Suprapubic skin (tissue), 4 donors: ENCODE measurements around the gene CBL. TPM values are rescaled to one million over a fixed set of nuclear protein-coding genes. Genes with fewer than 3 reads are reported as not detected.
"Not testable (repeated sequence)": the region's sequence is repeated elsewhere in the genome, so short reads cannot be mapped to it uniquely, and the experiment has no call there.

Experiments
- DNase-seq, 2 donors: peaks; one replicate each; pipeline ENCODE4 v3.0.0-alpha.2; 2019; ENCODE audit warnings: low spot score in 2 of 2
- H3K27ac ChIP-seq: fragments of 200-600 bp; sonication (generic); one replicate; pipeline ENCODE4 v1.5.1; 2019
- H3K27me3 ChIP-seq: fragments of 200-600 bp; sonication (generic); one replicate; pipeline ENCODE4 v1.5.1; 2019
- H3K36me3 ChIP-seq: fragments of 200-600 bp; sonication (generic); one replicate; pipeline ENCODE4 v1.5.1; 2019
- H3K4me1 ChIP-seq: fragments of 200-600 bp; sonication (generic); one replicate; pipeline ENCODE4 v1.5.1; 2019
- H3K4me3 ChIP-seq: fragments of 200-600 bp; sonication (generic); one replicate; pipeline ENCODE4 v1.5.1; 2019; ENCODE audit warnings: mild to moderate bottlenecking
- H3K9me3 ChIP-seq: fragments of 200-600 bp; sonication (generic); one replicate; pipeline ENCODE4 v1.5.1; 2019
- EP300 ChIP-seq: sonication (generic); formaldehyde crosslinking; IDR thresholded peaks from one replicate; pipeline ENCODE4 v1.6.1; 2017; ENCODE audit warnings: antibody characterized with exemption
- POLR2A ChIP-seq, 2 donors: fragments of 450-650 bp; IDR thresholded peaks; one replicate each; pipeline ENCODE4 v1.6.1; 2017; ENCODE audit warnings: antibody characterized with exemption in 2 of 2, mild to moderate bottlenecking in 2 of 2, moderate library complexity in 2 of 2
- POLR2AphosphoS5 ChIP-seq, 3 donors: sonication (generic); formaldehyde crosslinking; IDR thresholded peaks; one replicate each; pipeline ENCODE4 v1.6.1; 2017; ENCODE audit warnings: antibody characterized with exemption in 3 of 3
- WGBS: methylation state at CpG from one replicate; pipeline ENCODE4 v1.1.5; 2018; 5-methylcytosine and 5-hydroxymethylcytosine counted together
- total RNA-seq, 4 donors: library from RNA; depleted of rRNA; stranded (reverse); fragments of >200 nt; gene quantifications; one replicate each; pipeline ENCODE4 v1.1.0, GENCODE V29; 2016
- TF ChIP-seq, protein P1 (sequence below), 2 donors: fragments of 200-600 bp in 1 of 2; fragments of 450-650 bp in 1 of 2; sonication (generic) in 1 of 2; IDR thresholded peaks; one replicate each; pipeline ENCODE4 v1.5.1; 2016 to 2019; ENCODE audit warnings: antibody characterized with exemption in 2 of 2, mild to moderate bottlenecking in 1 of 2, moderate library complexity in 1 of 2

The CBL gene
- total RNA-seq, 4 donors from 2014 or later: 13.2 to 17.4 (median 17.2) TPM

DNA sequence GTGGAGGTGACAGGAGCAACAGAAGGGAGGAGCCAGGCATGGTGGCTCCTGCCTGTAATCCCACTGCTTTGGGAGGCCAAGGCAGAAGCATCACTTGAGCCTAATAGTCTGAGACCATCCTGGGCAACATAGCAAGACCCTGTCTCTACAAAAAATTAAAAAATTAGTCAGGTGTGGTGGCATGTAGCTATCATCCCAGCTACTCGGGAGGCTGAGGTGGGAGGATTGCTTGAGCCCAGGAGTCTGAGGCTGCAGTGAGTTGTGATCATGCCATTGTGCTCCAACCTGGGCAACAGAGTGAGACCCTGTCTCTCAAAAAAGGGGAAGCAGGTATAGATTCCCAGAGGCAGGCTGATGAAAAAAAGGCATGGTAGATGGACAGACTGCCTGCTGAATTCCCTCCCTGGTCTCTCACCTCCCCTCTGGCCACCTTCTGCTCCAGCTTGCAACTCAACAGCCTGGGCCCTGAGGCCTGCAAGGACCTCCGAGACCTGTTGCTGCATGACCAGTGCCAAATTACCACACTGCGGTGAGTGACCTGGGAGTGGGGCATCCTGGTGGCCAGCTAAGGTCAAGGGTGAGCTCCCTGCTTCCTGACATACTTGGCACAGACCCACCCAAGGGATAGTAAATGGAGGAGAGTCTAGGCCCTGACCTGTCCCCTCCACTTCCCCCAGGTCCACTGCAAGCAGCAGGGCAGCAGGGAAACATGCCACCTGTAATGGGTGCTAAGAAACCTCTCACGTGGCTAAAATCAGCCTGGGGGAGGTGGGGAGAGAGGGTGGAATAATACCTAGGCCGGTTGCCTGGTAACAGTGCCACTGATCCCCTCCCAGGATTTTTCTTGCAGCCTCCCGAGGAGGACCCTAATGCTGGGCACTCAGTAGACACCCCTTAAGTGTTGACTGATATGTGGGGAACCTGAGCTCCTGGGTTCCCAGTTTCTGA, 25.1 kb upstream of the CBL start:
- 90% methylated on average over 5 of the region's 6 CpGs for WGBS
- Histone ChIP-seq H3K9me3 (no peaks in the 10 kb centered on the region), H3K27ac (no peak overlapping the region), H3K36me3 (peaks cover 66% of the 10 kb centered on the region), H3K4me1 (peaks cover 2% of the 10 kb centered on the region), H3K4me3 (no peak overlapping the region), H3K27me3 (no peaks in the 10 kb centered on the region)
- TF ChIP-seq, protein P1, sequence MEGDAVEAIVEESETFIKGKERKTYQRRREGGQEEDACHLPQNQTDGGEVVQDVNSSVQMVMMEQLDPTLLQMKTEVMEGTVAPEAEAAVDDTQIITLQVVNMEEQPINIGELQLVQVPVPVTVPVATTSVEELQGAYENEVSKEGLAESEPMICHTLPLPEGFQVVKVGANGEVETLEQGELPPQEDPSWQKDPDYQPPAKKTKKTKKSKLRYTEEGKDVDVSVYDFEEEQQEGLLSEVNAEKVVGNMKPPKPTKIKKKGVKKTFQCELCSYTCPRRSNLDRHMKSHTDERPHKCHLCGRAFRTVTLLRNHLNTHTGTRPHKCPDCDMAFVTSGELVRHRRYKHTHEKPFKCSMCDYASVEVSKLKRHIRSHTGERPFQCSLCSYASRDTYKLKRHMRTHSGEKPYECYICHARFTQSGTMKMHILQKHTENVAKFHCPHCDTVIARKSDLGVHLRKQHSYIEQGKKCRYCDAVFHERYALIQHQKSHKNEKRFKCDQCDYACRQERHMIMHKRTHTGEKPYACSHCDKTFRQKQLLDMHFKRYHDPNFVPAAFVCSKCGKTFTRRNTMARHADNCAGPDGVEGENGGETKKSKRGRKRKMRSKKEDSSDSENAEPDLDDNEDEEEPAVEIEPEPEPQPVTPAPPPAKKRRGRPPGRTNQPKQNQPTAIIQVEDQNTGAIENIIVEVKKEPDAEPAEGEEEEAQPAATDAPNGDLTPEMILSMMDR (IDR thresholded peaks at IDR 0.05): no peak
- no peak for TF ChIP-seq POLR2A (IDR thresholded peaks at IDR 0.05)
- no peak for TF ChIP-seq POLR2AphosphoS5 (IDR thresholded peaks at IDR 0.05)
- no peak for TF ChIP-seq EP300
- DNase-seq: no peak

DNA sequence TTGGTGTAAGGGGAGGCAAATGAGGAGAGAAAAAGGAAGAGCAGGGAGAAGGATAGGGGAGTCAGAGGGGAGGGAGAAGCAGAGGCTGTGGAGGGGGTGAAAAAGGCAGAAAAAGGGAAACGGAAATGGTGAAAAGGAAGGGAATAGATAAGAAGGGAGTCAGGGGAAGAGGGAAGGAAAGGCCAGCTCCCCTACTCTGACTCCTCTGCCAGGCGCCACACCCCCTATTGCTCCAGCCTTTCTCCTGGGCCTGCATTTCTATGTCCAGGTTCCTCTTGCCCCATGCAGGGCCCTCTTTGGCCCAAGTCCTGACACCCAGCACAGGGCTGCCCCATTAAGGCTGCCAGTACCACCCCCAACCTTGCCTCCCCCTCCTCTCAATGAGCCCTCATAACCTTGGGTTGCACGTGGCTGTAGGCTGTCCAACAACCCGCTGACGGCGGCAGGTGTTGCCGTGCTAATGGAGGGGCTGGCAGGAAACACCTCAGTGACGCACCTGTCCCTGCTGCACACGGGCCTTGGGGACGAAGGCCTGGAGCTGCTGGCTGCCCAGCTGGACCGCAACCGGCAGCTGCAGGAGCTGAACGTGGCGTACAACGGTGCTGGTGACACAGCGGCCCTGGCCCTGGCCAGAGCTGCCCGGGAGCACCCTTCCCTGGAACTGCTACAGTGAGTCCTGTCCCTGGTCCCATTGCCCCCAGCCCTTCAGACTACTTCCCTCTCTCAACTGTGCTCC, 24.3 kb upstream of the CBL start:
- WGBS: 91% methylated on average over 16 of the region's 17 CpGs
- Histone ChIP-seq H3K27ac (no peak overlapping the region), H3K9me3 (no peaks in the 10 kb centered on the region), H3K27me3 (no peaks in the 10 kb centered on the region), H3K4me1 (peaks cover 2% of the 10 kb centered on the region), H3K4me3 (no peak overlapping the region), H3K36me3 (peaks cover 62% of the 10 kb centered on the region)
- no peak for DNase-seq
- TF ChIP-seq, protein P1 (IDR thresholded peaks at IDR 0.05): no peak
- TF ChIP-seq EP300: no peak

DNA sequence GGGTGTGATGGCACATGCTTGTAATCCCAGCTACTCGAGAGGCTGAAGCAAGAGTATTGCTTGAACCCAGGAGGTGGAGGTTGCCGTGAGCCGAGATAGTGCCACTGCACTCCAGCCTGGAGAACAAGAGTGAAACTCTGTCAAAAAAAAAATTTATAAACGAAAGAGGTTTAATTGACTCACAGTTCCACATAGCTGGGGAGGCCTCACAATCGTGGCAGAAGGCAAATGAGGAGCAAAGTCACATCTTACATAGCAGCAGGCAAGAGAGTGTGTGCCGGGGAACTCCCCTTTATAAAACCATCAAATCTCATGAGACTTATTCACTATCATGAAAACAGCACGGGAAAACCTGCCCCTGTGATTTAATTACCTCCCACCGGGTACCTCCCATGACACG, 21.7 kb upstream of the CBL start:
- H3K36me3 ChIP-seq: peaks cover 43% of the 10 kb centered on the region
- not testable (repeated sequence) for H3K27me3 ChIP-seq, H3K27ac ChIP-seq, H3K9me3 ChIP-seq, DNase-seq, H3K4me1 ChIP-seq, H3K4me3 ChIP-seq
- WGBS: 76% methylated on average over 9 of the region's 9 CpGs

DNA sequence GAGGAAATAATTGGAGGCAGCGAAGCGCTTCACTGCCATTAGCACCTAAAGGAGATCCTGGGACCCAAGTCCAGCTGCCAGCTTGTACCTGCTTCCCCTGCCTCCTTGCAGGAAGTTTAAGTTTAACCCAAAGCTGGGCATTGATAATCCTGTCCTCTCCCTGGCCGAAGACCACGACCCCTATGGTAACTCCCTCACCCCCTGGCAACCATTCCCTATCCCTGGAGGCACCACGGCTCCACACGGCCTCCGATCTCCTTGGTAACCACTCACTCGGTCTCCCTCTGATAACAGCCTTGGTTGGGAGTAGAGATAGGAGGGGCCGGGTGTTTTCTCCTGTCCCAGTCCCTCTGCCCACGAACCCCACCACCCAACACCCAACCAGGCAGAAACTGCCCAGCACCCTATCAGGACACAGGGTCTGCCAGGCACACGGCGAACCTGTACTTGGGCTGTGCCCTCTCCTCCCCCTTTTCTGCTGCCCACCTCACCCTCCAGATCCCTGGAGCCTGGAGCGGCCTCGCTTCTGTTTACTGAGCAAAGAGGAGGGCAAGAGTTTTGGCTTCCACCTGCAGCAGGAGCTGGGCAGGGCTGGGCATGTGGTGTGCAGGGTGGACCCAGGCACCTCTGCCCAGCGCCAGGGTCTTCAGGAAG, 20.0 kb upstream of the CBL start:
- H3K4me3 ChIP-seq: no peak overlapping the region
- no peak overlapping the region for H3K27ac ChIP-seq
- TF ChIP-seq POLR2AphosphoS5 (IDR thresholded peaks at IDR 0.05) (no peak), POLR2A (IDR thresholded peaks at IDR 0.05) (no peak), EP300 (no peak)
- TF ChIP-seq, protein P1 (IDR thresholded peaks at IDR 0.05): no peak
- WGBS: 61% methylated on average over 15 of the region's 15 CpGs
- peaks cover 27% of the 10 kb centered on the region for H3K36me3 ChIP-seq
- no peaks in the 10 kb centered on the region for H3K9me3 ChIP-seq
- no peaks in the 10 kb centered on the region for H3K27me3 ChIP-seq
- DNase-seq: no peak
- no peaks in the 10 kb centered on the region for H3K4me1 ChIP-seq

DNA sequence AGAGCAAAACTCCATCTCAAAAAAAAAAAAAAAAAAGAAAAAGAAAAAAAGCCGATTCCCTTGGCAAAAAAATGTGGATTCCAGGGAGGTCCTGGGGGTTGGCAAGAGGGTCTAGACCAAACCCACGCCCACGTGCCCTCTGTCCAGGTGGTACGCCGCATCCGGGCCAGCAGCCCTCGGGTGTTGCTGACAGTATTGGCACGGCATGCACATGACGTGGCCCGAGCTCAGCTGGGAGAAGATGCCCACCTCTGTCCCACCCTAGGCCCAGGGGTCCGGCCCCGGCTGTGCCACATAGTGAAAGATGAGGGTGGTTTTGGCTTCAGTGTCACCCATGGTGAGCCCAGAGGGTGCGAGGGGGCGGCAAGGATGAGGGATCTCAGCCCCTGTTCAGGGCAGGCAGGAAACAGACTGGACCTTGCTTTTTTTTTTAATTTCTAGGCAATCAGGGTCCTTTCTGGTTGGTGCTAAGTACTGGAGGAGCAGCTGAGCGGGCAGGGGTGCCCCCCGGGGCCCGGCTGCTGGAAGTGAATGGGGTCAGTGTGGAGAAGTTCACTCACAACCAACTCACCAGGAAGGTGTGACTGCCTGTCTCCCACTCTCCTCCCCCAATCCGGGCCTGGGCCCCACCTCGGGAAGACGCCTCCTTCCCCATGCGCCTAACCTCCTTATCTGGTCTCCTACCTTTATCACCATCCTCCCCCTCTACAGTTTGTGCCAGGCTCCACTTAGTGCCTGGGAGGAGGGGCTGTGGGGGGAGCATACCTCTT, 18.8 kb upstream of the CBL start:
- TF ChIP-seq EP300 (no peak), POLR2A (IDR thresholded peaks at IDR 0.05) (no peak), POLR2AphosphoS5 (IDR thresholded peaks at IDR 0.05) (no peak)
- TF ChIP-seq, protein P1 (IDR thresholded peaks at IDR 0.05): no peak
- Histone ChIP-seq H3K36me3 (peaks cover 16% of the 10 kb centered on the region), H3K27me3 (no peaks in the 10 kb centered on the region), H3K4me1 (no peaks in the 10 kb centered on the region), H3K9me3 (no peaks in the 10 kb centered on the region), H3K27ac (no peak overlapping the region), H3K4me3 (no peak overlapping the region)
- 84% methylated on average over 21 of the region's 21 CpGs for WGBS
- no peak for DNase-seq
